GM12878 (cell line): ENCODE results near the gene SLC37A1.

Experiments used
- BHLHE40 ChIP-seq, 2 experiments: fragments of 450-650 bp in 1 of 2; IDR thresholded peaks; 2 replicates each; pipeline ENCODE4 v1.6.1; 2011 to 2017; ENCODE audit warnings: low read depth in 2 of 2, borderline replicate concordance in 1 of 2, improper control_type of control experiment in 1 of 2, low read length in 1 of 2, mild to moderate bottlenecking in 1 of 2
- CBX5 ChIP-seq: sonication (generic); IDR thresholded peaks from 2 replicates; pipeline ENCODE4 v1.6.1; 2016; ENCODE audit warnings: low read depth, moderate library complexity, mild to moderate bottlenecking, inconsistent platforms
- ESRRA ChIP-seq: IDR thresholded peaks from 2 replicates; pipeline ENCODE4 v1.6.1; 2012; ENCODE audit warnings: mild to moderate bottlenecking, low read length, improper control_type of control experiment
- SRF ChIP-seq, 2 experiments: IDR thresholded peaks; 2 replicates each; pipeline ENCODE4 v1.6.1; 2011; ENCODE audit warnings: low read depth in 2 of 2, low read length in 2 of 2, mild to moderate bottlenecking in 1 of 2, moderate library complexity in 1 of 2
- TCF7 ChIP-seq: IDR thresholded peaks from 2 replicates; pipeline ENCODE4 v1.6.1; 2014; ENCODE audit warnings: antibody characterized with exemption, borderline replicate concordance
- TF ChIP-seq, protein P1 (sequence below): IDR thresholded peaks from 2 replicates; pipeline ENCODE4 v1.6.1; 2012; ENCODE audit warnings: low read depth, low read length, improper control_type of control experiment

DNA sequence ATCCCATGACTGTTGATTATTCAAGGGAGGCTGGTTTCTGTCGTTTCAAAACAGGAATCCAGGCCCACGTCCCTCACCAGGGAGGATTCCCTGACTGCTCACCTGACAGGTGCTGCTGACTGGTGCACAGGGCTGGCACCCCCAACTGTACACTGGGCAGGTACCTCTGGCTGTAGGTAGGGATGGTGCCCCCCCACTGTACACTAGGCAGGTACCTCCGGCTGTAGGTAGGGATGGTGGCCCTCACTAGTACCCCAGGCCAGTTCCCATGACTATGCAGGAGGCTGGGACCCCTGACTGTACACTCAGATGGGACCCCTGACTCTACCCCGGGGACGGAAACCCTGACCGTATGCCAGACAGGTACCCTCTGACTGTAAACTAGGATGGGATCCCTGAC, 106.2 kb downstream of the SLC37A1 start:
- TF ChIP-seq TCF7 = no peak
- no peak for TF ChIP-seq CBX5
- no peak for TF ChIP-seq ESRRA
- TF ChIP-seq SRF (IDR thresholded peaks at IDR 0.05; ENCODE audit: low read depth in 2 of 2, low read length in 2 of 2) = no peak
- TF ChIP-seq, protein P1, sequence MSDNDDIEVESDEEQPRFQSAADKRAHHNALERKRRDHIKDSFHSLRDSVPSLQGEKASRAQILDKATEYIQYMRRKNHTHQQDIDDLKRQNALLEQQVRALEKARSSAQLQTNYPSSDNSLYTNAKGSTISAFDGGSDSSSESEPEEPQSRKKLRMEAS = no peak
- no peak for TF ChIP-seq BHLHE40 (IDR thresholded peaks at IDR 0.05; ENCODE audit: borderline replicate concordance in 1 of 2, low read depth in 2 of 2, low read length in 1 of 2)
